Subcutaneous adipose tissue (tissue), 4 donors: ENCODE data around the gene BICC1. TPM values are rescaled to one million over a fixed set of nuclear protein-coding genes. Genes with fewer than 3 reads are reported as not detected.

Experiments used
- CTCF ChIP-seq: fragments of 450-650 bp; IDR thresholded peaks from one replicate; pipeline ENCODE4 v1.5.1; 2016; ENCODE audit warnings: low read depth, mild to moderate bottlenecking, control low read depth, antibody characterized with exemption, moderate library complexity
- total RNA-seq, 4 donors: library from RNA; depleted of rRNA; stranded (reverse); fragments of >200 nt; gene quantifications; one replicate each; pipeline ENCODE4 v1.1.0, GENCODE V29; 2016

The BICC1 gene
- total RNA-seq, 4 donors from 2014 or later, result 17.9 to 26.0 (median 23.0) TPM

- no peak for TF ChIP-seq CTCF
These were observed 35.5 kb upstream of the BICC1 start for GRCh38 chr10:58477122-58477521.

GRCh38 chr10:58477902-58478301, 34.8 kb upstream of the BICC1 start:
- no peak for TF ChIP-seq CTCF

- no peak for TF ChIP-seq CTCF
These were observed 33.6 kb upstream of the BICC1 start for GRCh38 chr10:58479045-58479444.

GRCh38 chr10:58480321-58480720, 32.4 kb upstream of the BICC1 start:
- TF ChIP-seq CTCF, result no peak

- TF ChIP-seq CTCF, result no peak
These were observed 31.0 kb upstream of the BICC1 start for GRCh38 chr10:58481569-58482109.

GRCh38 chr10:58486821-58487220, 25.9 kb upstream of the BICC1 start:
- no peak for TF ChIP-seq CTCF

- no peak for TF ChIP-seq CTCF
These were observed 23.8 kb upstream of the BICC1 start for GRCh38 chr10:58488921-58489320.

GRCh38 chr10:58502956-58503355, 9.7 kb upstream of the BICC1 start:
- TF ChIP-seq CTCF, result no peak
